ENCODE results near the gene TLK2.
"Not testable (repeated sequence)": the region's sequence is repeated elsewhere in the genome, so short reads cannot be mapped to it uniquely, and the experiment has no call there.

DNA sequence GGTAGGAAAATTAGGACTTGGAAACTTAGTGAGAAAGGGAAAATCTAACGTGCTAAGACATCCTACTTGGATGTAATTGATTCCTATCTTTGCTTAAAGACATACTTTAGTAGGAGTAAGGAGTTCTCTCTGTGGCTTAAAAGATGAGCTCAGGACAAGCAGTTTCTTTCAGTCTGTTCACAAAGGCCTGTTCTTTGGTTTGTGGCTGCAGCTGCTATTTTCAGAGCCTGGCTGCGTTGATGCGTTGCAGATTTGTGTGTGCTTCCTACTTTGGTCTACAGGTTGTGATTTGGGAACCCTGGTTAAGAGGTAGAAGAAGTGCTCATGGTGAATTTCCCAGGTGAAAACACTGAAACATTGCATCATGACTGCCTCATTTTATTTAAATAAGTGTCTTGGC lies 24.5 kb upstream of the TLK2 start:
- TF ChIP-seq, protein P1, sequence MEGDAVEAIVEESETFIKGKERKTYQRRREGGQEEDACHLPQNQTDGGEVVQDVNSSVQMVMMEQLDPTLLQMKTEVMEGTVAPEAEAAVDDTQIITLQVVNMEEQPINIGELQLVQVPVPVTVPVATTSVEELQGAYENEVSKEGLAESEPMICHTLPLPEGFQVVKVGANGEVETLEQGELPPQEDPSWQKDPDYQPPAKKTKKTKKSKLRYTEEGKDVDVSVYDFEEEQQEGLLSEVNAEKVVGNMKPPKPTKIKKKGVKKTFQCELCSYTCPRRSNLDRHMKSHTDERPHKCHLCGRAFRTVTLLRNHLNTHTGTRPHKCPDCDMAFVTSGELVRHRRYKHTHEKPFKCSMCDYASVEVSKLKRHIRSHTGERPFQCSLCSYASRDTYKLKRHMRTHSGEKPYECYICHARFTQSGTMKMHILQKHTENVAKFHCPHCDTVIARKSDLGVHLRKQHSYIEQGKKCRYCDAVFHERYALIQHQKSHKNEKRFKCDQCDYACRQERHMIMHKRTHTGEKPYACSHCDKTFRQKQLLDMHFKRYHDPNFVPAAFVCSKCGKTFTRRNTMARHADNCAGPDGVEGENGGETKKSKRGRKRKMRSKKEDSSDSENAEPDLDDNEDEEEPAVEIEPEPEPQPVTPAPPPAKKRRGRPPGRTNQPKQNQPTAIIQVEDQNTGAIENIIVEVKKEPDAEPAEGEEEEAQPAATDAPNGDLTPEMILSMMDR (IDR thresholded peaks at IDR 0.05), result not testable (repeated sequence)
- TF ChIP-seq POLR2A, EP300, POLR2AphosphoS5 (IDR thresholded peaks at IDR 0.05): not testable (repeated sequence)

Measured in sigmoid colon (tissue), 4 donors.